GM20431 (cell line): ENCODE measurements around the gene PDLIM5.
"Not testable (repeated sequence)": the region's sequence is repeated elsewhere in the genome, so short reads cannot be mapped to it uniquely, and the experiment has no call there.

ENCODE experiments used
- in situ Hi-C: fragments of 300-500 bp; cut with MseI, MboI; formaldehyde crosslinking; loops from one replicate; pipeline ENCODE4 v1.15.0; 2020; ENCODE audit warnings: low sequenced_read_pairs; ENCODE audit not compliant: unreplicated experiment

Gene PDLIM5

GRCh38 chr4:94629058-94629457, 177.3 kb downstream of the PDLIM5 start:
- in situ Hi-C loops = not testable (repeated sequence)

- in situ Hi-C loops = no loop called here
Measured at GRCh38 chr4:94629837-94630236, 178.1 kb downstream of the PDLIM5 start.

- in situ Hi-C loops = no loop called here
Measured at GRCh38 chr4:94634271-94634670, 182.5 kb downstream of the PDLIM5 start.

GRCh38 chr4:94635177-94635576, 183.4 kb downstream of the PDLIM5 start:
- in situ Hi-C loops = no loop called here

GRCh38 chr4:94636004-94636403, 184.3 kb downstream of the PDLIM5 start:
- in situ Hi-C loops = no loop called here

GRCh38 chr4:94639298-94639697, 187.6 kb downstream of the PDLIM5 start:
- in situ Hi-C loops = no loop called here

- in situ Hi-C loops = no loop called here
Measured at GRCh38 chr4:94640151-94640550, 188.4 kb downstream of the PDLIM5 start.

GRCh38 chr4:94641702-94642560, 190.2 kb downstream of the PDLIM5 start:
- in situ Hi-C loops = no loop called here

DNA sequence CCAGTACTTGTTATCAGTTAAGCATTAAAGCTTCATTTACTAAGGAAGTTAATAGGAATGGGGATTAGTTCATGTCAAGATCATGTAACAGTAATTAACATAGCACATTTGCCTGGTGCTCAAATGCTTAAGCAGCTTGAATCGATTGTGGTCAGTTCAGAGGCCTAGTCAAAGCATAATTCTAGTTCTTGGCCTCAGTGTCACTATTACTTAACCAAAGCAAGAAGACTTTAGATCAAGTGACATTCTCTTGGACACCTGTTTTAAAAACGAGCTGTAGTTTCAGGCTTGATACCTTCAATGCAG, 190.8 kb downstream of the PDLIM5 start:
- in situ Hi-C loops = no loop called here

DNA sequence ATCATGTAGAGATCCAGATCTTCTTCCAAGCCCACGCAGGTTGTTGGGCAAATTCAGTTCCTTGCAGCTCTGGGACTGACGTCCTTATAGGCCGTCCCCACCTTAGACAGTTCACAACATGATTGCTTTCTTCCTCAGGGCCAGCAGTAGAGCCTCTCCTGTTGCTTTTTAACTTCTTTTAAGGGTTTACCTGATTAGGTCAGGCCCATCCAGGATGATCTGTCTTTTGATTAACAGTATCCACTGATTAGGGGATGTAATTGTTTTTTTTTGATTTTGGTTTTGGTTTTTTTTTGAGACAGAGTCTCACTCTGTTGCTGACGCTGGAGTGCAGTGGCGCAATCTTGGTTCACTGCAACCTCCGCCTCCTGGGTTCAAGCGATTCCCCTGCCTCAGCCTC, 197.0 kb downstream of the PDLIM5 start:
- in situ Hi-C loops = no loop called here

GRCh38 chr4:94649381-94650133, 197.8 kb downstream of the PDLIM5 start:
- in situ Hi-C loops = no loop called here

- in situ Hi-C loops = no loop called here
Measured at GRCh38 chr4:94650134-94650495, 198.4 kb downstream of the PDLIM5 start.

DNA sequence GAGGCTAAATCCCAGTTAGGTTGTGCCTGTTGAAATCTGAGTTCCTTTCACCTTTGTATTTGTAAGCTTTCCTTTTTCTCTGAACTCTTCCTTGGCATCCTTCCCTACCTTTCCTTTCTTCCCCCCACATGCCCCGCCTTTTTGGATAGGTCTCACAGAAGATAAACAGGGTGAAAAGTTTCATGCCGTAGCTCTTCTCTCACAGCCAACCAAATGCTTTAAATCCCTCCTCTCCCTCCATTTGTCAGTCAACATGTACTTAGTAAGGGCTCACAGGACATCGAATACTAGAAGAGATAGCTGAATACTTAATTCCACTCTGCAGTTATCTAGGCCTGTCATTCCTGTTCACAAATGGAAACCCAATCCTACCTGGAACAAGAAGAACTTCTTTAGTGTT, 198.9 kb downstream of the PDLIM5 start:
- in situ Hi-C loops = no loop called here

- in situ Hi-C loops = no loop called here
Measured at GRCh38 chr4:94653095-94653649, 201.4 kb downstream of the PDLIM5 start.

DNA sequence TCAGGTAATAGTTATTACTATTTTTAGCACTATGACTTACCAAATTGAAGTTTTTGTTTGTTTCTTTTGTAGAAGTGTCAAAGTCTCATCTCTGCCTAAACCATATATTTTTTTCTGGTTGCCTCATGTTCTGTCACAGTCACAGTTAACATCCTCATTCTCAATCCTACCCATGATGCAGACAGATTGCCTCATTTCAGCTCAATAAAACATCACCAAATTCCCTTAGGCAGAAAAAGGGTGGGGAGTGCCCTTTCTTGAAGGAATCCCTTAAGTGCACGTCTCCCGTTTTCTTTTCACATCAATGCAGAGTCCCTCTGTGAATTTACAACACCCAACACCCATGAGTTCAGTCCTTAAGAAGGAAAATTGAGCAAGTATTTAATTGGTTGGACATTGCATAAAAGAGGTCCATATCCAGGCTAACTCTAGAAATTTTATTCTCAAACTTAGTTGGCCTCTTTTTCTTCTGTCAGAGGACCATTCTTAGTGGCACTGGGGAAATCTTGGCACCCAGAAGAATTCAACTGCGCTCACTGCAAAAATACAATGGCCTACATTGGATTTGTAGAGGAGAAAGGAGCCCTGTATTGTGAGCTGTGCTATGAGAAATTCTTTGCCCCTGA, 202.4 kb downstream of the PDLIM5 start:
- in situ Hi-C loops = no loop called here

- in situ Hi-C loops = no loop called here
Measured at GRCh38 chr4:94654714-94655113, 203.0 kb downstream of the PDLIM5 start.

DNA sequence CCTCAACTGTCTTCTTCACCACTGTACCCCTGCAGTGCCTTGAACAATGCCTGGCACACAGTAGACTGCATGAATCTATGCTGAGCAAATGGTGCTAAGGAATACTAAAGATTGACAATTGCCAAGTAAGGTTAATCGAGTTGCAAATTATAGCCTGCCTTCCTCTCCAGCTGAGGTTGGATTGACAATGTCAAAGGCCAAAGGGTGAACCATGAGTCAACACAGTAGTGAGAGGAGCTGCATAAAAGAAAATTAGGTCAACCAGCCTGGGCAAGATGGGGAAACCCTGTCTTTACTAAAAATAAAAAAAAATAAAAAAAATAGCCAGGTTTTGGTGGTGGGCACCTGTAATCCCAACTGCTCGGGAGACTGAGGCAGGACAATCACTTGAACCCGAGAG, 208.9 kb downstream of the PDLIM5 start:
- in situ Hi-C loops = no loop called here

DNA sequence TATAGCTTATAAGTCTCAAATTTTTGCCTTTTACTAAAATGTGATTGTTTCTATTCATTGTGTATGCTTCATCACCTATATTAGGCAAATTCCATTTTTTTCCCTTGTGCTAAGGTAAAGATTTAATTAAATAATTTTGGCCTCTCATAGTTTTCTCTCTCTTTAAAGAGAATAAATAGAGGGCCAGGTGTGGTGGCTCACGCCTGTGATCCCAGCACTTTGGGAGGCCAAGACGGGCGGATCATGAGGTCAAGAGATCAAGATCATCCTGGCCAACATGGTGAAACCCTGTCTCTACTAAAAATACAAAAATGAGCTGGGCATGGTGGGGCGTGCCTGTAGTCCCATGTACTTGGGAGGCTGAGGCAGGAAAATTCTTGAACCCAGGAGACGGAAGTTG, 213.3 kb downstream of the PDLIM5 start:
- in situ Hi-C loops = not testable (repeated sequence)

DNA sequence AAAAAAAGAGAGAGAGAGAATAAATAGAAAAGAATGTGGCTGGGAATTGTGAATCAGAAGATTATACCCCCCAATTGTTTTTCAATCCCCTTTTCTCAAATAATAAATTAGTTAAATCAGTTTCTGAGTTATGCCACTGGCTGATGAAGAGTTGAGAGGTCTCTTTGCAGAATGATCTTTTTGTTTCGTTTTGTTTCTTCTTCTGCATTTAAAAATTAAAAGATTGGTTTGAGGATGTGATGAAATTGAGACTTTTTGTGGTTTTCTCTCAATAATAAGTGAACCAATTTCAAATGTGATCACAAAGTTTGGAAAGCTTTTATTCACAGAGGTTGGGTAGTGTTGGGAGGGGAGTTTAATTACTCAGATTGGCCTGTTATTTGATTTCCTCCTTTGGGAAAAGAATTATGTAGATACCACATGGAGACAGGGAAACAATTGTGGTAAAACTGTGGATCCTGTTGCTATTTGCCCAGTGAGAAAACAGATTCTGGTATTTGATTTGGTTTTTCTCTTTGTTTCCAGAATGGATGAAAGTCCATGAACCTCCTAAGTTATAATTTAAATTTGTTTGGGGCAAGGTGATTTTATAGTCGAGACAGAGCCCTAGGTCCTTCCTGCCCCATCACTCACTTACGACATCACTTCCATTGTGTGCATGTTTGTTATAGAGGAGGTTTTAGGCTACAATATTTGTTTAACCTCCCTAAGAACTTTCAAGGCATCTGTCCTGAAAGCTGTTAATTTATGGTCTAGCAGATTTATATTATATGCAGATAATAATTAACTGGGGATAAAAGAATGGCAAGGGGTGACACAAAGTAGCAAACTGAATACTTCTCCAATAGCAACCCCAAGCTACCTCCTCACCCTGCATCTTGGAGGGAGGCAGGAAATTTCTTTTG, 214.0 kb downstream of the PDLIM5 start:
- in situ Hi-C loops = no loop called here

DNA sequence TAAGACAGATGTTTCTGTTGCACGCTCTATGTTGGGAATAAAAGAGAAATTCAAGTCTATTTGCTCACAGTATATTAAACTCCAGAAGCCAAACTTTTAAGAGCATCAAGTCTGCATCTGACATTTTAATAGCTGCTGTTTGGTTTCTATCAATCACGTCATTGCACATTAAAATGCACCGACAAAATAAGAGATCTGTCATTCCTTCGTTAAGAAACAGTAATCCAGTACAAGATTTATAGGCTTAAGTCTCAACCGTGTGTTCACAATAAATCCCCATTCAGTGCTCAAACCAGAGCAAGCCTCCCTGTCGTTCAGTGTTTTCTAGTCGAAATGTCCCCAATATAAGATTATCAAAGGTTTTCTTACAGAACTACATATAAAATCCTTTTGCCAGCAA, 217.0 kb downstream of the PDLIM5 start:
- in situ Hi-C loops = no loop called here
